ENCODE results near the gene MYO7B.

- TF ChIP-seq CTCF (IDR thresholded peaks at IDR 0.05) (no peak), POLR2A (IDR thresholded peaks at IDR 0.05) (no peak)
Observed at GRCh38 chr2:127560201-127560930, 24.9 kb downstream of the MYO7B start.

Measured in uterus (tissue), 2 donors.